ENCODE data around the gene UNG. TPM values are rescaled to one million over a fixed set of nuclear protein-coding genes. Genes with fewer than 3 reads are reported as not detected.

The UNG gene
- polyA plus RNA-seq, 1 of the 3 experiments (the other 2 are of a cell fraction) = 33.2 TPM

DNA sequence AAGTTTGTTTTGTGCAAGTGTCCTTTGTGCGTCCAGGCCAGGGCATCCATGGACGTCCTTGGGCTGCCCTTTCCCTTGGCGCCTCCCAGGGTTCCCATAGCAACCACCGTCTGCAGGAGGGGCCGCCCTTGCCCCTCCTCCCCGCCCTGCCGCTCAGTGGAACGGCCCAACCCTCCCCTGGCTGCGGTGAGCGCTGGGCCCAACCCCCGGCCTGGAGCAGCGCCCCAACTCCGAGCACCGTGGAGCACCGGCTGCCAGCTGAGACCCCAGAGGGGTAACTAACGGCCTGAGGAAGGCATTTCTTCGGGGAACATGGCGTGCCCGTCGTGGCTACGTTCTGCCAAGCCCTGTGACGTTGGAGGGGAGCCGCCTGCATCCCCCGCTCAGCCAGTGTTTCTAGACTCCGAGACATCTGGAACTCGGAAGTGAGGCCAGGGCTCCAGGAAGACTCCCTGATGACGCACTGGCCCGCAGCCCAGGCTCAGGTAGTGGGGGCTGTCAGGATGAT is 13.6 kb downstream of the UNG start:
- WGBS (ENCODE audit: low lambda C conversion rate) = under 1% methylated on average over 21 of the region's 28 CpGs
- H3K9me2 ChIP-seq = no peaks in the 10 kb centered on the region
- peak overlapping the region; percentile 95 to 97 for H3K27ac ChIP-seq (ENCODE audit: low read depth in 2 of 2, low read length in 1 of 2)
- H3K4me2 ChIP-seq = peak overlapping the region; percentile 88
- H4K20me1 ChIP-seq (ENCODE audit: insufficient read depth) = no peaks in the 10 kb centered on the region
- no peaks in the 10 kb centered on the region for H3K79me2 ChIP-seq (ENCODE audit: insufficient read depth)
- peaks cover 28% of the 10 kb centered on the region for H3F3A ChIP-seq (replicated peaks; ENCODE audit: insufficient read depth)
- H3K9ac ChIP-seq = peak overlapping the region; percentile 84
- peaks cover 15 to 17% of the 10 kb centered on the region in 2 experiments for H3K36me3 ChIP-seq (replicated peaks in 1 of 2; ENCODE audit: control insufficient read depth in 1 of 2, insufficient read depth in 2 of 2, low read length in 1 of 2)
- peak; percentile 91 for DNase-seq
- peak; percentile 78 for TF ChIP-seq TCF12 (IDR thresholded peaks at IDR 0.05)
- TF ChIP-seq, protein P1, sequence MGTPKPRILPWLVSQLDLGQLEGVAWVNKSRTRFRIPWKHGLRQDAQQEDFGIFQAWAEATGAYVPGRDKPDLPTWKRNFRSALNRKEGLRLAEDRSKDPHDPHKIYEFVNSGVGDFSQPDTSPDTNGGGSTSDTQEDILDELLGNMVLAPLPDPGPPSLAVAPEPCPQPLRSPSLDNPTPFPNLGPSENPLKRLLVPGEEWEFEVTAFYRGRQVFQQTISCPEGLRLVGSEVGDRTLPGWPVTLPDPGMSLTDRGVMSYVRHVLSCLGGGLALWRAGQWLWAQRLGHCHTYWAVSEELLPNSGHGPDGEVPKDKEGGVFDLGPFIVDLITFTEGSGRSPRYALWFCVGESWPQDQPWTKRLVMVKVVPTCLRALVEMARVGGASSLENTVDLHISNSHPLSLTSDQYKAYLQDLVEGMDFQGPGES (IDR thresholded peaks at IDR 0.05; ENCODE audit: low read depth, low read length) = no peak
- TF ChIP-seq POLR2AphosphoS5 (IDR thresholded peaks at IDR 0.05; ENCODE audit: low read depth, low read length) = peak; percentile 92
- peak; percentile 75 for TF ChIP-seq NFIC (IDR thresholded peaks at IDR 0.05; ENCODE audit: borderline replicate concordance)
- TF ChIP-seq, protein P2, sequence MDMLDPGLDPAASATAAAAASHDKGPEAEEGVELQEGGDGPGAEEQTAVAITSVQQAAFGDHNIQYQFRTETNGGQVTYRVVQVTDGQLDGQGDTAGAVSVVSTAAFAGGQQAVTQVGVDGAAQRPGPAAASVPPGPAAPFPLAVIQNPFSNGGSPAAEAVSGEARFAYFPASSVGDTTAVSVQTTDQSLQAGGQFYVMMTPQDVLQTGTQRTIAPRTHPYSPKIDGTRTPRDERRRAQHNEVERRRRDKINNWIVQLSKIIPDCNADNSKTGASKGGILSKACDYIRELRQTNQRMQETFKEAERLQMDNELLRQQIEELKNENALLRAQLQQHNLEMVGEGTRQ (IDR thresholded peaks at IDR 0.05; ENCODE audit: borderline replicate concordance, low read depth, low read length) = no peak
- TF ChIP-seq CHD2 (IDR thresholded peaks at IDR 0.05; ENCODE audit: low read length, partially characterized antibody) = peak; percentile 62
- TF ChIP-seq MXI1 (IDR thresholded peaks at IDR 0.05; ENCODE audit: low read depth, low read length) = peak; percentile 84
- peak; percentile 29; the same call in 1 of the 2 replicates for TF ChIP-seq JUND (IDR thresholded peaks at IDR 0.05)
- no peak for TF ChIP-seq RFX5 (IDR thresholded peaks at IDR 0.05; ENCODE audit: low read length)
- peak; percentile 41; the same call in 1 of the 2 replicates for TF ChIP-seq GABPA (IDR thresholded peaks at IDR 0.05; ENCODE audit: low read depth)
- peak; percentile 79 for TF ChIP-seq ELF1 (IDR thresholded peaks at IDR 0.05)
- peak; percentile 69; the same call in 1 of the 2 replicates for TF ChIP-seq SIN3A (IDR thresholded peaks at IDR 0.05; ENCODE audit: borderline replicate concordance, low read depth, low read length)
- 0 out of 2 replicates have a peak, but pooled peaks have one; percentile 24 for TF ChIP-seq TAF1 (IDR thresholded peaks at IDR 0.05; ENCODE audit: borderline replicate concordance, low read depth, low read length)
- TF ChIP-seq RXRA (IDR thresholded peaks at IDR 0.05; ENCODE audit: borderline replicate concordance, low read depth) = no peak
- TF ChIP-seq YY1 (IDR thresholded peaks at IDR 0.05; ENCODE audit: low read depth) = peak; percentile 42; the same call in 1 of the 2 replicates
- peak; percentile 12 to 19; a peak in 1 of 4 replicates for TF ChIP-seq EP300 (IDR thresholded peaks at IDR 0.05; ENCODE audit: borderline replicate concordance in 1 of 2, low read depth in 1 of 2, low read length in 1 of 2)
- TF ChIP-seq, protein P3, sequence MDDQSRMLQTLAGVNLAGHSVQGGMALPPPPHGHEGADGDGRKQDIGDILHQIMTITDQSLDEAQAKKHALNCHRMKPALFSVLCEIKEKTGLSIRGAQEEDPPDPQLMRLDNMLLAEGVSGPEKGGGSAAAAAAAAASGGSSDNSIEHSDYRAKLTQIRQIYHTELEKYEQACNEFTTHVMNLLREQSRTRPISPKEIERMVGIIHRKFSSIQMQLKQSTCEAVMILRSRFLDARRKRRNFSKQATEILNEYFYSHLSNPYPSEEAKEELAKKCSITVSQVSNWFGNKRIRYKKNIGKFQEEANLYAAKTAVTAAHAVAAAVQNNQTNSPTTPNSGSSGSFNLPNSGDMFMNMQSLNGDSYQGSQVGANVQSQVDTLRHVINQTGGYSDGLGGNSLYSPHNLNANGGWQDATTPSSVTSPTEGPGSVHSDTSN (IDR thresholded peaks at IDR 0.05) = peak; percentile 33; the same call in 1 of the 2 replicates
- POLR2A ChIA-PET = interaction anchor here (1.3 to 1.4 kb wide), 2 partner anchors 15 to 43 kb away, joined by 3 to 4 read pairs; no protein-coding TSS in a partner anchor
- peak overlapping the region; percentile 90 for H2AFZ ChIP-seq (ENCODE audit: low read depth)
- no peaks in the 10 kb centered on the region for H3K27me3 ChIP-seq (ENCODE audit: insufficient read depth)
- H3K4me1 ChIP-seq (ENCODE audit: control insufficient read depth in 1 of 2, insufficient read depth in 2 of 2, low read depth in 1 of 2, low read length in 1 of 2) = peaks cover 9 to 18% of the 10 kb centered on the region in 2 experiments
- CTCF ChIA-PET = interaction anchor here (0.6 to 9.1 kb wide), 19 partner anchors 9 to 307 kb away, joined by 3 to 86 read pairs (median 7); partner anchors contain the start of genes ALKBH2 and UNG
- H3K4me3 ChIP-seq (ENCODE audit: low read depth in 2 of 2, low read length in 1 of 2) = peak overlapping the region; percentile 58 to 80
- no peaks in the 10 kb centered on the region for H3K9me3 ChIP-seq

All from SK-N-SH (cell line).